Measurements from ENCODE around the gene SLC39A11. TPM values are rescaled to one million over a fixed set of nuclear protein-coding genes. Genes with fewer than 3 reads are reported as not detected.

SLC39A11 gene
- polyA plus RNA-seq, 1 of the 3 experiments (the other 2 are of a cell fraction): 23.5 TPM

DNA sequence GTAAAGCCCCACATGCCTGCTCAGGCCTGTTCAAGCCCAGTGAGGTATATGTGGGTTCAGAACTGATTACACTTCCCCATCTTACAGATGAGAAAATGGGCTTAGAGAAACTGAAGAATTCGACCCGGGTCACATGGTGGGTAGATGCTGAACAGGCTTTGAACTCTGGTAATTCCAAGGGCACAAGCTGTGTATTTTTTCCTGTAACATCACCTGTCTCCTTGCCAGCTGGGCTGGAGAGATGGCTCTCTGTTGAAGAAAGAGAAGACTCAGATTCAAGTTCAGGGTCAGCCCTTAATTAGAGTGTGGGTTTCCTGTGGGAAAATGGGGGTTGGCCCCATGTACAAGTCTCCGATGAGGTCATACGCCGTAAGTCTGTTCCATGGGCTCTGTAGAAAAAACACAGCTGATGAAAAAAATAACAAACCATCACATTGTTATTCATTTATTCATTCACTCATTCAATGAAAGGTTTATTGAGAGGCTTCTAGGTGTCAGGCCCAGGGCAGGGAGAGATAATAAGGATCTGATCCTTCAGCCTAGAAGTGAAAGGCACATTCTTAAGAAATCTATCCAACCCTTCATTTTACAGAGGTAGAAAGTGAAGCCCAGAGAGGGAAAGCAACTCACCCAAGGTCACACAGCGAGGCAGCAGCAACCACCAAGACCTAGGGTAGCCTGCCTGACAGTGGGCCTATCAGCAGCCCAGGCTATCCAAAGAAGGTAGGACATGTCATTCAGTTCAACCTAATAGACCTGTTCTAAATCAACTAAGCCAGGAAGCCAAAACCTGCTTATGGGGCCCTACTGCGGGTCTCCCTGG is 488.9 kb downstream of the SLC39A11 start (continued):
- TF ChIP-seq PBX3 (IDR thresholded peaks at IDR 0.05) (no peak), NFIC (IDR thresholded peaks at IDR 0.05; ENCODE audit: borderline replicate concordance) (no peak), SMC3 (IDR thresholded peaks at IDR 0.05; ENCODE audit: low read depth, low read length) (no peak), YY1 (IDR thresholded peaks at IDR 0.05; ENCODE audit: low read depth) (no peak)
- TF ChIP-seq, protein P1, sequence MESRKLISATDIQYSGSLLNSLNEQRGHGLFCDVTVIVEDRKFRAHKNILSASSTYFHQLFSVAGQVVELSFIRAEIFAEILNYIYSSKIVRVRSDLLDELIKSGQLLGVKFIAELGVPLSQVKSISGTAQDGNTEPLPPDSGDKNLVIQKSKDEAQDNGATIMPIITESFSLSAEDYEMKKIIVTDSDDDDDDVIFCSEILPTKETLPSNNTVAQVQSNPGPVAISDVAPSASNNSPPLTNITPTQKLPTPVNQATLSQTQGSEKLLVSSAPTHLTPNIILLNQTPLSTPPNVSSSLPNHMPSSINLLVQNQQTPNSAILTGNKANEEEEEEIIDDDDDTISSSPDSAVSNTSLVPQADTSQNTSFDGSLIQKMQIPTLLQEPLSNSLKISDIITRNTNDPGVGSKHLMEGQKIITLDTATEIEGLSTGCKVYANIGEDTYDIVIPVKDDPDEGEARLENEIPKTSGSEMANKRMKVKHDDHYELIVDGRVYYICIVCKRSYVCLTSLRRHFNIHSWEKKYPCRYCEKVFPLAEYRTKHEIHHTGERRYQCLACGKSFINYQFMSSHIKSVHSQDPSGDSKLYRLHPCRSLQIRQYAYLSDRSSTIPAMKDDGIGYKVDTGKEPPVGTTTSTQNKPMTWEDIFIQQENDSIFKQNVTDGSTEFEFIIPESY (IDR thresholded peaks at IDR 0.05; ENCODE audit: borderline replicate concordance, low read depth): no peak
- TF ChIP-seq, protein P2, sequence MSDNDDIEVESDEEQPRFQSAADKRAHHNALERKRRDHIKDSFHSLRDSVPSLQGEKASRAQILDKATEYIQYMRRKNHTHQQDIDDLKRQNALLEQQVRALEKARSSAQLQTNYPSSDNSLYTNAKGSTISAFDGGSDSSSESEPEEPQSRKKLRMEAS (IDR thresholded peaks at IDR 0.05; ENCODE audit: low read depth): no peak

DNA sequence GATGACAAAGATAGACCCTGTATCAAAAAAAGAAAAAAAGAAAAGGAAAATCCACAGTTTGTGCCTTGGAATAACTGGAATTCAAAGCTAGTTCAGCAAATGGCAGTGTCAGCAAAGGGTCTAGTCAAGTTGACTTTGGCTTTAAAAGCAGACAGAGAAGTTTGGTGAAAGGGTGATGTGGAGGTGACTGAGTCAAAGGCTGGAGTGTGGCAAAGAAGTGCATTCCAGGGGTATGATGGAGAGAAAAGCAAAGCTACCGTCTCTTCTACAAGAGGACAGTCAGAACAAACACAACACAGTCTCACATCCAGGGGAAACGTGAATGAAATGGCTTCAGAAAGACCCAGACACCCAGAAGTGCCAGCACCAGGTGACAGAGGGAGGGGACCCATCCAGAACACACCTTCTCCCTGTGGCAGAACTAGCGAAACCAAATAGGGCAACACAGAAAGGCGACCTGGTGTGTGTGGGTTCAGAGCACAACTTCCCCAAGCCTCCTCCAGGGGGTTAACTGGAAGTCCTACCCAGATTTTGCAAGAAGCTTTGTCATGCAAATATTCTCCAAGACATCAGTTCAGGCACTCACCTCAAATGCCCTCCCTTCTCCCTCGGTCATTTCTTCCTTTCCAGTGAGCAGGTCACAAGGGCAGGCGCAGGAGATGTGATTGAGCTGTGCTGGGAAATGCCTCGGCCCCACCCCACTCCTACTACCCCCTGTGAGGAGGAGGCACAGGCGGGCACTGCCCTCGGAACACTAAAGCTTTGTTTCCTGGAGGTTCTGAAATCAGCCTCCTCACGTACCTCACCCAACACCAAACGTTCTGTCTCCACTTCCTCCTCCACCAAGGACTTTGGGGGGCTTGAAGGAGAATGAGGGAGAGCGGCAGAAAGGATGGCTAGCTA is 489.7 kb downstream of the SLC39A11 start:
- H3K27me3 ChIP-seq (ENCODE audit: insufficient read depth): no peaks in the 10 kb centered on the region

More for the DNA sequence above, 489.7 kb downstream of the SLC39A11 start:
- peak overlapping the region in 1 of 2 experiments; percentile 69; a peak in 2 of 4 replicates for H3K27ac ChIP-seq (ENCODE audit: low read depth in 2 of 2, low read length in 1 of 2)
- H3K79me2 ChIP-seq (ENCODE audit: insufficient read depth): no peaks in the 10 kb centered on the region
- peaks cover 0 to 31% of the 10 kb centered on the region in 2 experiments; a peak in 1 of 4 replicates for H3K4me1 ChIP-seq (ENCODE audit: control insufficient read depth in 1 of 2, insufficient read depth in 2 of 2, low read depth in 1 of 2, low read length in 1 of 2)
- H3K36me3 ChIP-seq (replicated peaks in 1 of 2; ENCODE audit: control insufficient read depth in 1 of 2, insufficient read depth in 2 of 2, low read length in 1 of 2): no peaks in the 10 kb centered on the region
- no peak overlapping the region; a peak in 1 of 4 replicates for H3K4me3 ChIP-seq (ENCODE audit: low read depth in 2 of 2, low read length in 1 of 2)
- peak; percentile 28; the same call in 1 of the 2 replicates for TF ChIP-seq RXRA (IDR thresholded peaks at IDR 0.05; ENCODE audit: borderline replicate concordance, low read depth)
- TF ChIP-seq PBX3 (IDR thresholded peaks at IDR 0.05): 0 out of 2 replicates have a peak, but pooled peaks have one; percentile 3
- no peak for TF ChIP-seq EP300 (IDR thresholded peaks at IDR 0.05; ENCODE audit: borderline replicate concordance in 1 of 2, low read depth in 1 of 2, low read length in 1 of 2)
- TF ChIP-seq ELF1 (IDR thresholded peaks at IDR 0.05): no peak
- TF ChIP-seq FOSL2 (IDR thresholded peaks at IDR 0.05; ENCODE audit: borderline replicate concordance, low read depth): 0 out of 2 replicates have a peak, but pooled peaks have one; percentile 41
- TF ChIP-seq FOXJ3 (CRISPR knock-in tag; IDR thresholded peaks at IDR 0.05): no peak
- TF ChIP-seq, protein P3, sequence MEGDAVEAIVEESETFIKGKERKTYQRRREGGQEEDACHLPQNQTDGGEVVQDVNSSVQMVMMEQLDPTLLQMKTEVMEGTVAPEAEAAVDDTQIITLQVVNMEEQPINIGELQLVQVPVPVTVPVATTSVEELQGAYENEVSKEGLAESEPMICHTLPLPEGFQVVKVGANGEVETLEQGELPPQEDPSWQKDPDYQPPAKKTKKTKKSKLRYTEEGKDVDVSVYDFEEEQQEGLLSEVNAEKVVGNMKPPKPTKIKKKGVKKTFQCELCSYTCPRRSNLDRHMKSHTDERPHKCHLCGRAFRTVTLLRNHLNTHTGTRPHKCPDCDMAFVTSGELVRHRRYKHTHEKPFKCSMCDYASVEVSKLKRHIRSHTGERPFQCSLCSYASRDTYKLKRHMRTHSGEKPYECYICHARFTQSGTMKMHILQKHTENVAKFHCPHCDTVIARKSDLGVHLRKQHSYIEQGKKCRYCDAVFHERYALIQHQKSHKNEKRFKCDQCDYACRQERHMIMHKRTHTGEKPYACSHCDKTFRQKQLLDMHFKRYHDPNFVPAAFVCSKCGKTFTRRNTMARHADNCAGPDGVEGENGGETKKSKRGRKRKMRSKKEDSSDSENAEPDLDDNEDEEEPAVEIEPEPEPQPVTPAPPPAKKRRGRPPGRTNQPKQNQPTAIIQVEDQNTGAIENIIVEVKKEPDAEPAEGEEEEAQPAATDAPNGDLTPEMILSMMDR (IDR thresholded peaks at IDR 0.05): peak; percentile 35; the same call in 1 of the 2 replicates
- no peak for DNase-seq
- peak overlapping the region; percentile 4 for H2AFZ ChIP-seq (ENCODE audit: low read depth)
- CTCF ChIA-PET: interaction anchor here (0.8 to 2.0 kb wide), 5 partner anchors 8 to 123 kb away, joined by 3 to 6 read pairs (median 6); no protein-coding TSS in a partner anchor
- 56% methylated on average over 12 of the region's 12 CpGs for WGBS (ENCODE audit: low lambda C conversion rate)
- peaks cover 13% of the 10 kb centered on the region for H3F3A ChIP-seq (replicated peaks; ENCODE audit: insufficient read depth)
- 0 out of 2 replicates have a peak, but pooled peaks cover 4% of the 10 kb centered on the region for H3K9me3 ChIP-seq
- H3K9me2 ChIP-seq: no peaks in the 10 kb centered on the region
- H3K4me2 ChIP-seq: peak overlapping the region; percentile 57
- H4K20me1 ChIP-seq (ENCODE audit: insufficient read depth): no peaks in the 10 kb centered on the region
- H3K9ac ChIP-seq: peak overlapping the region; percentile 33
- POLR2A ChIA-PET: no interaction called here
